ENCODE data around the gene PLIN1.

Gene PLIN1

DNA sequence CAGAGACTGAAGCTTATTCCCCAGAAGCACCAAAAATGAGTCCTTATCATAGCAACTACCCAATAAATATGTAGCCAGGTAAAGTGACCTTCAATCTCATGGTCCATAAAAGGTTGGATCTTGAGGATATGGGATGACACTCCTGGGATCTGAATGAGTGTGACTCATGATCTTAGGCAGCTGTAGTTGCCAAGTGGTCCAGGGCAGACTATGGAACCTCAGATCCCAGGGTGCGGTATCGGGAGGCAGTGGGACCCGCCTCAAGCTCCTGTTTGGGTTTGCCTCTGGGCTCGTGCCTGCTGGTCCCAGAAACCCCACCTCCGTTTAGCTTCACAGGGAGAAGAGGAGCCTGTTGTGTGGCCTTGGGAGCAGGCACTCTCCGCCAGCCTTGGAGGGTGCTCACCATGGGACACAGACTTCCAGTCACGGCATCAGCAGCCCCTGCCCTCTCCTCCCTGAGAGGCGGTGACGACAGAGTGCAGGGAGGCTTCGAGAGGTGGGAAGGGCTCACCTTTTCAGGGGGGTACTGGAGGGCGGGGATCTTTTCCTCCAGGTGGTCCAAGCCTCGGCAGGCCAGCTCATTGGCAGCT, 8.1 kb downstream of the PLIN1 start:
- no peak for FAIRE-seq

DNA sequence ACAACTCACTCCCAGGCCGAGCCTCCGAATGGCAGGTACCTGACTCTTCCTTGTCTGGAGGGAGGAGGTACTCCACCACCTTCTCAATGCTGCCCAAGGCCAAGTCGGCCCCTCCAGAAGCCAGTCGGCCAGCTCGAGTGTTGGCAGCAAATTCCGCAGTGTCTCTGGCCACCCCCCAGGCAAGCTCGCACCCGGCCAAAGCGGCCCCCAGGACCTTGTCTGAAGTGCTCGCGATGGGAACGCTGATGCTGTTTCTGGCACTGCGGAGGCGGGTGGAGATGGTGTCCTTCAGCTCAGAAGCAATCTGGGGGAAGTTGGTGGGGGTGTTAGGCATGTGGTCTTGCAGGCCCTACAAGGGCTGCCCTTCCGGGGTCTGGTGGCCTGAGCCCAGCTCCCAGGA, 9.2 kb downstream of the PLIN1 start:
- FAIRE-seq = no peak

DNA sequence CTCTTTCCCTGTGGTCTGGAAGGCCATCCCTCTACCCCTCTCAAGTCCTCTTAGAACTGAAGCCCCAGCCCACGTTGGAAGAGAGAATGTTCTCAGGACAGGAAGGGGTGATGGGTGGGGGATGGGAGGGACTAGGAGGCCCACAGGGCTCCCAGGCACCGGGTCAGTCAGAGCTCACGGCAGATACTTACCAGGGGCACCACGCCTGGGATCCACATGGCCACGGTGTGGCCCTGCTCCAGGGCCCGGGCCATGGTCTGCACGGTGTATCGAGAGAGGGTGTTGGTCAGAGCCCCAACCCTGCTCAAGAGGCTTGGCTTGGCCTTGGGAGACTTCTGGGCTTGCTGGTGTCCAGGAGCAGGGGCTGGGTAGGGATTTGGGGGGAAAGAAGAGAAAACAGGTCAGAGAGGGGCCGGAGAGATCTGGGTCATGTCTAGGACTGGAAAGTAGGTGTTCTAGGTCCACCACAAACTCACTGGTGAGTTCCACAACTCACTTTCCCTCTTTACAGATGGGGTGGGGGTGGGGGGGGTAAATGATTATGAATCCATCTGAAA, 9.8 kb downstream of the PLIN1 start:
- FAIRE-seq = no peak

DNA sequence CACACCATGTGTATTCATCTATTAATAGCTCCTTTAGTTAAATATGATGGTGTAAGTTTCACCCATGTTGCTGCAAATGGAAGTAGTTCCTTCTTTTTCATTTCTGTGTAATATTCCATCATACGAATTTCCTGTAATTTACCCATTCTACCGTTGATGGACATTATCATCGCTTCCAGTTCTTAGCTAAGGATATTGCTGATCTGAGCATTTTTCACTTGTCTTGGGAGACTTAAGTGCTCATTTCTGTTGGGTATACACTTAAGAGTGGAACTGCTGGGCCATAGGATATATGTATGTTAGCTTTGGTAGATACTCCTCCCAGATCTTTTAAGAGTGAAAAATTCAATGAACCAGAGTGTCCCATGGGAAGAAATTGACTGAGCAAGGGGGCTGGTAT, 11.0 kb downstream of the PLIN1 start:
- FAIRE-seq = no peak

- no peak for FAIRE-seq
Measured at GRCh38 chr15:89667706-89667960, 11.5 kb downstream of the PLIN1 start.

GRCh38 chr15:89666858-89667705, 12.1 kb downstream of the PLIN1 start:
- FAIRE-seq = no peak

GRCh38 chr15:89666184-89666857, 12.8 kb downstream of the PLIN1 start:
- FAIRE-seq = no peak

DNA sequence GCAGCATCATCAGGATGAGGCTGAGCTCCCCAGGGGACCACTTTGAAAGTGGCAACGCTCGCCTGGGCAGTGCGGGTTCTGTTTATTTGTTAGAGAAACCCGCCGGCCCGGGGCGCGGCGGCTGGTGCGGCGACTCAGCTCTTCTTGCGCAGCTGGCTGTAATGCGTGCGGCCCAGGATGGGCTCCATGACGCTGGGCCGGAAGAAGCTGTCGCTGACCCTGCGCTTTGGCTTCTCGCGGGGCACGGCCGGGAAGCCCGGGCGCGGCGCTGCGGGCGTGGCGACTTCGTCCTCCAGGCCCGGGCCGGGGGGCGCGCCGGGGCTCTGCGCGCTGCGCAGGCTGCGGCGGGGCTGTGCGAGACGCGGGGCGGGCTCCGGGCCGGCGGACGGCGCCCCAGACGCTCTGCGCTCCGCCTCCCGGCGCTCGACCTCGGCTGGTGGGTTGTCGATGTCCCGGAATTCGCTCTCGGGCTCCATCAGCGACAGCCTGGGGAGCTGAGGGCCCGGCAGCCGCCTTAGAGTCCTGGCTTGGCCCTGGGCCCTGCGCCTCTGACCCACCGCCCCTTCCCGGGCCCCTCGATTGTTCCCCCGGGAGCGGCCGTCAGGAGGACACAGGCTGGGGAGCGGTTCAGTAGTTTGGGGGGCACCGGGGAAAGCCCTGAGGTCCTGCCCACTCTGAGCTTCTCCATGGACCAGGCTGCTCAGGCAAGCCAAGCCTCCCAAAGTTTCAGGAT, 13.6 kb downstream of the PLIN1 start:
- no peak for FAIRE-seq

DNA sequence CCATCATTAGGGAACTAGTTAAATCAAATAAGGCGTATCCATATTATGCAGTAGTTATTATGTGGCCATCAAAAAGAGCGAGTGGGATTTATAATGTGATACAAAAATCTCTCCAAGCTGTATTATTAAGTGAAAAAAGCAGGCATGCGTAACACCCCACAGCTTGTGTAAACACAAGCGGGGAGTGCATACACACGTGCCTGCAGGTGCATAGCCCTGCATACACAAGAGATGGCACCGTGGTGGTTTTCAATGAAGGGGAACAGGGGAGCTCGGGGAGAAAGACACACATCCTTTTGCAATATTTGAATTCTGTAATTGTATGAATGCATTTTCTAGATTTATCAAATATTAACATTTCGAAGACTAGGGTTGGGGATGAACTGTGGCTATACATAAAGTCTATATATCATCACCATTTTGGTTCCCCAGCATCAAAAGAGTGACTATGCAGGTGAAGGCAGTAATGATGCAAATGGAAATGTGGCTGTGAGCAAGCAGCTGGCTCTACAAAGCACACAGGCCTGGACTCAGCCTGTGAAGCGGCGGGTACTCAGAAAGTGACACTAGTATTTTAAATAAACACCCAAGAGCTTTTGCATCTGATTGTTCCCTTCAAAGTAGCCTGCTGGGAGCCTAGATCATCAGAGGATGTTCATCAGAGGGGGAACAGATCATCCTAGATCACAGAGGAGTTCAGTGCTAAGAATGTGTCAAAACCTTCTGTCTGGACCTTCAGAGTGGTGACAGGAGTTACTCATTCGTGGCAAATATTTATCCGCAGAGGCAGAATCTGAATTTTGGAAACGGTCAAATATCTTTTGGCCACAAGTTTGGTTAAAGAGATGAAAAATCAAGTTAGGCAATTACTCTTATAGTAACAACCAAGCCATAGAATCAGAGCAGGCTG, 14.5 kb downstream of the PLIN1 start:
- no peak for FAIRE-seq

- no peak for FAIRE-seq
Measured at GRCh38 chr15:89662893-89663626, 16.1 kb downstream of the PLIN1 start.

DNA sequence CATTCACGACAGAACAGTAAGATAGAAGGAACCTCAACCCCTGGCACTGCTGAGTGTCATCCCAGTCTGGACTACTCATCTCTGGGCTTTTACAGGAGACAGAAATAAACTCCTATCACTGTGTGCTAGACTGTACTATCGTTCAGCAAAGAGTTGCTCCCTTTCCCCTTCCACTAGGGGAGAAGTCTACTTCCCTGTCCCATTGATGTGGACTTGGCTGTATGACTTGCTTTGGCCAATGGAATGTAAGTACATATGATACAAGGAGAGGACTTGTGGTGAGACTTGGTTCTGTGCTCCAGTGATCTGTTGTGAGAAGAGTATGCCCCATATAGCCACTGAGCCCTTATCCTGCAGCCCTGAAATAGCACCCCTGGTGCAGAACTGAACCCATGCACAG, 18.6 kb downstream of the PLIN1 start:
- FAIRE-seq = no peak

GRCh38 chr15:89659295-89659694, 19.9 kb downstream of the PLIN1 start:
- no peak for FAIRE-seq

- FAIRE-seq = no peak
Measured at GRCh38 chr15:89657686-89658200, 21.4 kb downstream of the PLIN1 start.

DNA sequence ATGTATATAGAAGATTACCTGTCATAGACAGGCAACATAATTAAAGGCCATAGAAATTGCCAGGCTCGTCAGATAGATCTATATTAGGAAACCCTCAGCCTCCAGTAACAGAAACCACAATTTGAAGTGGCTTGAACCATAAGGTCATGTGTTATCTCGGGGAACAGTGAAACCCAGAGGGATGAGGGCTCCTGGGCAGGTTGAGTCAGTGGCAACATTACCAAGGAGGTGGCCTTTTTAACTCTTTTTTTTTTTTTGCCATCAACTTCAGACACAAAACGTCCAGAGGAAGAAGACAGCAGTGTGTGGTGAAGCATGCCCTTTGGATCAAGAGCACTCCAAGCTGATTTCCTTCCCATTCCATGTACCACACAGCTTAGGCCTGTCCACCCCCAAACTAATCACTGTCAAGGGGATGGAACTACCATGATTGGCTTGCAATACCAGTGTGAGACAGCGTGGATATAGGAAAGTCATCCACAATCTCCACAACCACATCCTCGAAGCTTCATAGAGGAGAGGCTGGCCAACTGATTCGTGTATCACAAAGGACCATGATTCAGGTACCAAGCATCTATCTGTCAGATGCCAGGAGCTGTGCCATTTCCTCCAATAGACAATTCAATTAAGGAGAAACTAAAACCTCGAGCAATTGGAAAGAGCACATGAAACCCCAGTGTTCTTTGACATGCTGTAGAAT, 22.9 kb downstream of the PLIN1 start:
- FAIRE-seq = no peak

GRCh38 chr15:89654847-89655805, 24.0 kb downstream of the PLIN1 start, which contains the start of gene KIF7:
TSS of gene KIF7 (minus strand) at chr15:89655467. CDS start at chr15:89652930, 2,537 bp downstream.
- FAIRE-seq = no peak

DNA sequence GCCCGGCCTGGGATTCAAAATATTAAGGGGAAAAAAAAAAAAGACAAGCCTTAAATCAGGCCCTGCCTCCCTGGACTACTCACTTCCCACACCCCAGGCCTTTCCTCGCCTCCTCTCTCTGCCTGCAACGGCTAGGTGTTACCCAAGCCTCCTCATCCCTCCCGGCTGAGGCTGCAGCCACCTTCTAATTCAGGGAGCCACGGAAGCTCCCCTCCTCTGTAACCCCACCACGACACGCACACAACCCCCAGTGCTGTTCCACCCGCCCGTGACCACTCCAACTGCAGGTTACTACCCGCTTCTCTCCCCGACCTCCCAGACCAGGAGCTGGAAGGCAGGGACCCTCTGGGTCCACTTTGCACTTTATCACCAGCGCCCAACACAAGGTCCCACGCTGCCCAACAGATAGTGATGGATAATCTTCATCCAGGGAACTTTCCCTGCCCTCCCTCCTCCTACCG, 24.8 kb downstream of the PLIN1 start:
- no peak for FAIRE-seq

DNA sequence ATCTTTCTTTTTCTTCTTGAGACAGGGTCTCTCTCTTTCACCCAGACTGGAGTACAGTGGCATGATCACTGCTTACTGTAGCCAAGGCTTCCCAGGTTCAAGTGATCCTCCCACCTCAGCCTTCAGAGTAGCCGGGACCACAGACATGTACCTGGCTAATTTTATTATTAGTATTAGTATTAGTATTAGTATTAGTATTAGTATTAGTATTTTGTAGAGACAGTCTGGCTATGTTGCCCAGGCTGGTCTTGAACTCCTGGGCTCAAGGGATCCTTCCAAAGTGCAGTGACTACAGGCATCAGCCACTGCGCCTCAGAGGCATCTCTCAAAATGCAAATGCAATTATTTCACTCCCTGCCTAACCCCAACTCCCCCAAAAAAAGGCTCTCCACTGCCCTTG, 25.6 kb downstream of the PLIN1 start:
- FAIRE-seq = no peak

DNA sequence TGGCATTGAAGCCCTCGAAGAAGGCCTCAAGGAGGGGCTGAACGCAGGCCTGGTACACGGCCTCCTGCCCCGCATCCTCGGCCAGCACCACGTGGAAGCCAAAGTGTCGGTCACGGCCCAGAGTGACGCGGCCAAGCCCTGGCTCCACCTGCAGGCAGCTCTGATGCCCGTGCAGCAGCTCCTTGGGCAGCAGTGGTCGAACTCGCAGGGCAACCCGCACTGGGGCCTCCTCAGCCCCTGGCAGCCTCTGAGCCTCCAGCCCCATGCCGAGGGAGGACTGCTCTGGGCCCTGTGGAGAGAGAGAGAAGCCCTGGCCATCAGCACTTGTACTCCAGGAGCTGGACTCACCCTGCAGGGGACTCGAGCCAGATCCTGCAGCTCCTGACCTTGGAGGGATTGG, 26.5 kb downstream of the PLIN1 start:
- FAIRE-seq = no peak

- FAIRE-seq = no peak
Measured at GRCh38 chr15:89652131-89652530, 27.0 kb downstream of the PLIN1 start.

Measured in endometrium (tissue), 2 donors.